HUES6 (cell line): ENCODE measurements around the gene BRICD5.

ENCODE experiments used
- H3K27ac ChIP-seq: 2 replicates; pipeline ENCODE4 v1.7.0; 2013; ENCODE audit warnings: low read depth, mild to moderate bottlenecking, low read length, inconsistent platforms
- H3K27me3 ChIP-seq: 2 replicates; pipeline ENCODE4 v1.6.1; 2013; ENCODE audit warnings: low read length; ENCODE audit not compliant: control insufficient read depth, insufficient read depth
- H3K36me3 ChIP-seq: 2 replicates; pipeline ENCODE4 v1.6.1; 2013; ENCODE audit warnings: low read length; ENCODE audit not compliant: control insufficient read depth, insufficient read depth
- H3K4me1 ChIP-seq: 2 replicates; pipeline ENCODE4 v1.6.1; 2013; ENCODE audit warnings: low read length; ENCODE audit not compliant: control insufficient read depth, insufficient read depth
- H3K4me3 ChIP-seq: 2 replicates; pipeline ENCODE4 v1.5.1; 2013; ENCODE audit warnings: low read depth, low read length
- H3K9ac ChIP-seq: one replicate; pipeline ENCODE4 v1.6.1; 2013; ENCODE audit warnings: mild to moderate bottlenecking, low read length
- H3K9me3 ChIP-seq: 2 replicates; pipeline ENCODE4 v1.6.1; 2013; ENCODE audit warnings: low read depth, low read length; ENCODE audit not compliant: control insufficient read depth, insufficient read depth

Gene BRICD5

GRCh38 chr16:2212362-2213324 is 2.0 kb upstream of the BRICD5 start:
- Histone ChIP-seq H3K27ac (no peak overlapping the region), H3K4me3 (peak overlapping the region; percentile 95), H3K4me1 (peaks cover 20% of the 10 kb centered on the region), H3K9me3 (no peaks in the 10 kb centered on the region), H3K27me3 (no peaks in the 10 kb centered on the region), H3K36me3 (peaks cover 43% of the 10 kb centered on the region), H3K9ac (no peak overlapping the region)

- Histone ChIP-seq H3K4me1 (peaks cover 20% of the 10 kb centered on the region), H3K4me3 (no peak overlapping the region), H3K27ac (no peak overlapping the region), H3K9ac (no peak overlapping the region), H3K9me3 (no peaks in the 10 kb centered on the region), H3K27me3 (no peaks in the 10 kb centered on the region), H3K36me3 (peaks cover 50% of the 10 kb centered on the region)
Measured at GRCh38 chr16:2211923-2212347, 1.3 kb upstream of the BRICD5 start.

- Histone ChIP-seq H3K27ac (no peak overlapping the region), H3K36me3 (peaks cover 54% of the 10 kb centered on the region), H3K9me3 (no peaks in the 10 kb centered on the region), H3K4me3 (no peak overlapping the region), H3K4me1 (peaks cover 24% of the 10 kb centered on the region), H3K9ac (no peak overlapping the region), H3K27me3 (no peaks in the 10 kb centered on the region)
Measured at GRCh38 chr16:2210009-2210332, 692 bp downstream of the BRICD5 start.

GRCh38 chr16:2209258-2210008 is 1.2 kb downstream of the BRICD5 start:
- Histone ChIP-seq H3K4me3 (no peak overlapping the region), H3K9me3 (no peaks in the 10 kb centered on the region), H3K9ac (no peak overlapping the region), H3K4me1 (peaks cover 24% of the 10 kb centered on the region), H3K27ac (no peak overlapping the region), H3K36me3 (peaks cover 54% of the 10 kb centered on the region), H3K27me3 (no peaks in the 10 kb centered on the region)

- H3K4me3 ChIP-seq, result no peak overlapping the region
- no peak overlapping the region for H3K9ac ChIP-seq
- no peaks in the 10 kb centered on the region for H3K9me3 ChIP-seq
- peaks cover 24% of the 10 kb centered on the region for H3K4me1 ChIP-seq
- H3K27me3 ChIP-seq, result no peaks in the 10 kb centered on the region
- peaks cover 54% of the 10 kb centered on the region for H3K36me3 ChIP-seq
- no peak overlapping the region for H3K27ac ChIP-seq
Measured at GRCh38 chr16:2208772-2209171, 1.9 kb downstream of the BRICD5 start.

DNA sequence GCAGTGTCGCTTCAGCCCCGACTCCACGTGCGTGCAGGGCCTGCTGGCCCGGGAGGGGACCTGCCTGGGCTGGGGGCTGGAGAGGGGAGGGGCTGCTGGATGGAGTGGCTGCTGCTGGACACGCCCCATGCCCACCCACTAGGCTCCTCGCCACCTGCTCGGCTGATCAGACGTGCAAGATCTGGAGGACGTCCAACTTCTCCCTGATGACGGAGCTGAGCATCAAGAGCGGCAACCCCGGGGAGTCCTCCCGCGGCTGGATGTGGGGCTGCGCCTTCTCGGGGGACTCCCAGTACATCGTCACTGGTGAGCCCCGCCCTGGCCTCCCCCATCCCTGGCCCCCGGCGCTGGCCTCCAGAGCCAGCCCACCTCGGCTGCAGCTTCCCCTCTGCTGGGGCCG is 2.4 kb downstream of the BRICD5 start:
- Histone ChIP-seq H3K27me3 (no peaks in the 10 kb centered on the region), H3K27ac (no peak overlapping the region), H3K9ac (no peak overlapping the region), H3K4me1 (peaks cover 20% of the 10 kb centered on the region), H3K9me3 (no peaks in the 10 kb centered on the region), H3K36me3 (peaks cover 50% of the 10 kb centered on the region), H3K4me3 (no peak overlapping the region)

DNA sequence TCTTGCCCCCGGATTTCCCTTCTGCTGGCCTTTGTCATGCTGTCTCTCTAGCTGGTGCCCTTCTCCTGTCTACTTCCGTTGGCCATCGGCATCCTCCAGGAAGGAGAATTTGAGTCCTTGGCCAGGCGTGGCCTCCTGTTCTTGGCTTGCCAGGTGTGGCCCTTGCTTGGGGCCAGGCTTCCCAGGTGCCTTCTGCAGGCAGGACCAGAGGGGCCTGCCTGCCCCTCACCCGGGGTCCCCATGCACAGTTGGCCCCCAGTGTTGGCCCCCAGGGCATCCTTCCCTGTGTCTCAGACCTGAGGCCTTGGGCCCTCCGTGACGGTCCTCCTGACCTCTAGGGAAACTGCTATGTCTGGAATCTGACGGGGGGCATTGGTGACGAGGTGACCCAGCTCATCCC is 2.8 kb downstream of the BRICD5 start:
- H3K36me3 ChIP-seq, result peaks cover 46% of the 10 kb centered on the region
- no peaks in the 10 kb centered on the region for H3K27me3 ChIP-seq
- no peak overlapping the region for H3K9ac ChIP-seq
- no peak overlapping the region for H3K27ac ChIP-seq
- H3K9me3 ChIP-seq, result no peaks in the 10 kb centered on the region
- no peak overlapping the region for H3K4me3 ChIP-seq
- peaks cover 16% of the 10 kb centered on the region for H3K4me1 ChIP-seq

- H3K9me3 ChIP-seq, result no peaks in the 10 kb centered on the region
- H3K27me3 ChIP-seq, result no peaks in the 10 kb centered on the region
- peaks cover 36% of the 10 kb centered on the region for H3K36me3 ChIP-seq
- peak overlapping the region; percentile 43 for H3K9ac ChIP-seq
- H3K4me1 ChIP-seq, result peaks cover 13% of the 10 kb centered on the region; the same call in 1 of the 2 replicates
- H3K27ac ChIP-seq, result no peak overlapping the region
- no peak overlapping the region; the same call in 1 of the 2 replicates for H3K4me3 ChIP-seq
Measured at GRCh38 chr16:2206780-2207433, 3.8 kb downstream of the BRICD5 start.

DNA sequence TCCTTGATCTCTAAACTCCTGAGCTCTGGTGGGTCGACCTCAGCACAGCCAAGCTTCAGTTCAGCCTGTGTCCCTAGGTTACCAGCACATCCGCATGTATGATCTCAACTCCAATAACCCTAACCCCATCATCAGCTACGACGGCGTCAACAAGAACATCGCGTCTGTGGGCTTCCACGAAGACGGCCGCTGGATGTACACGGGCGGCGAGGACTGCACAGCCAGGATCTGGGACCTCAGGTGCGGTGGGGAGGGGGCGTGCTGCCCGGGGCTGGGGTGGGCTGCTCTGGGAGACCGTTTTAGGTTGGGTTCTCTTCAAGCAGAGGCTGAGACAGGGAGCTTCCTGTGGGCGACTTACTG is 4.3 kb downstream of the BRICD5 start:
- Histone ChIP-seq H3K36me3 (peaks cover 33% of the 10 kb centered on the region), H3K9ac (peak overlapping the region; percentile 97), H3K4me3 (peak overlapping the region; percentile 97), H3K27me3 (no peaks in the 10 kb centered on the region), H3K9me3 (no peaks in the 10 kb centered on the region), H3K4me1 (peaks cover 10% of the 10 kb centered on the region; the same call in 1 of the 2 replicates), H3K27ac (no peak overlapping the region)

DNA sequence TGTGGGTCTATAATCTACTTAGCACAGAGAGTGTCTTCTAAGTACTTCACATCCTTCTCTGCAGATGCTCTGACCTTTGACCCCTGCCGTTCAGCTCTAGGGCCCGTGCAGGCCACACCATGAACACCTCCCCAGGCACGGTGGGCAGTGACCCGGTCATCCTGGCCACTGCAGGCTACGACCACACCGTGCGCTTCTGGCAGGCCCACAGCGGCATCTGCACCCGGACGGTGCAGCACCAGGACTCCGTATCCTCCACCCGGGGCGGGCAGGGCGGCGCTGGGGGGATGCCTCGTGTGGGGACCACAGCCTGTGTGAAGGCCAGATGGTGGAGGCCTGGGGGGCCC is 4.7 kb downstream of the BRICD5 start:
- Histone ChIP-seq H3K9me3 (no peaks in the 10 kb centered on the region), H3K4me1 (peaks cover 9% of the 10 kb centered on the region; the same call in 1 of the 2 replicates), H3K27me3 (no peaks in the 10 kb centered on the region), H3K4me3 (peak overlapping the region; percentile 97), H3K36me3 (peaks cover 33% of the 10 kb centered on the region), H3K27ac (peak overlapping the region; percentile 95; the same call in 1 of the 2 replicates), H3K9ac (peak overlapping the region; percentile 97)
